GM21723 (cell line): ENCODE results near the gene PRKRA.
"Not testable (repeated sequence)": the region's sequence is repeated elsewhere in the genome, so short reads cannot be mapped to it uniquely, and the experiment has no call there.

ENCODE experiments used
- ATAC-seq: cut with Tn5 transposase; IDR thresholded peaks from one replicate; pipeline ENCODE4 v1.9.1; 2021; ENCODE audit warnings: mild to moderate bottlenecking, moderate library complexity; ENCODE audit not compliant: unreplicated experiment

Gene PRKRA

DNA sequence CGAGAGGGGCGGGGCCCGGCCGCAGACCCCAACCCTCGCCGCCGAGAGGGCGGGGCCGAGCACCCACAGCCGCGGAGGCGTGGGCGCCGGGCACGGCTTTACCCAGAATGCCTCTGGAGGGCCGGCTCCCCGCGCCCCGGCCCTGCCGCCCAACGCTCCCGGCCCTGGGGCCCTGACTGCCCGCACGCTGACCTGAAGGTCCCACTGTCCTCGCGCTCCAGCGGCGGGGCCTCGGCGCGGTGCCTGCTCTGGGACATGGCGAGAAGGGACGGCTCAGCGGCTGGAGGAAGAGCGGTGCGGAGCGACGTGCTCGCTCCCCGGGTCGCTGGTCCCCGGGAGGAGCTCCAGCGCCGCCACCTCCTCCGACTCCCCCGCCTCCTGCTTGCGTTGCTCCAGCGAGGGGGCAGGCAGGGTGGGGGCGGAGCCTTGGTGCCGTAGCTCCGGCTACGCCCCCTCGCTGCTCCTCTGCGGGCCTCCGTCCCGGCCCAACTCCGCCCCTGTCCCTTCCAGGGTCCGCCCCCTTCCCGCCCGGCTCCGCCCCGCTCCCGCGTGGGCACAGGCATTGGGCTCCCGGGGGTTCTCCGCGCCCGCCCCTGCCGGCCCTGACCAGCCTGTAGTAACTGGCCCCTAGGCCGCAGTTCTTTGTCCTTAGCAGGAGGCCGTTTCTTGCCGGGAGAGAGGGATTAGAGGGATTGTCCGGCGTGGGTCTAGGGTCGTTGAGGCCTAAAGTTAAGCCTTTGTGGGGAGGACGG is at the start of gene PRKRA, which contains the start of gene PJVK:
Gene PRKRA (minus strand): TSS at position 402 of the 752 bp plus-strand sequence. CDS start 145 bp downstream, at position 257.
Gene PJVK (plus strand): TSS at position 605 of the 752 bp plus-strand sequence. CDS start 2,032 bp downstream, outside the sequence.
- ATAC-seq, result peak; percentile 84

DNA sequence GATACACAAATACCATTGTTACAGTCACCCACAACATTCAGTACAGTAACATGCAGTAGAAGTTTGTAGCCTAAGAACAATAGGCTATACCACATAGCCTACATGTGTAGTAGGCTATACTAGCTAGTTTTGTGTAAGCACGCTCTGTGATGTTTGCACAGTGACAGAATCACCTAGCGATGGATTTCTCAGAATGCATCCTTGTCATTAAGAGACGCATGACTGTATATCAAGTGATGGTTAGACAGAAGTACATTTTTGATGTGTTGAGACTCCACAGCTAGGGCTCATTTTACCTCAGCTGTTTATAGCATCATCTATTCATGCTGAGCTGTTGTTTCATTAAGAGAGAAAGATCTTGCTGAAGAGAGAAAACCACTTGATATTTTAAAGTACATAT is 48.7 kb upstream of the PRKRA start:
- no peak for ATAC-seq

DNA sequence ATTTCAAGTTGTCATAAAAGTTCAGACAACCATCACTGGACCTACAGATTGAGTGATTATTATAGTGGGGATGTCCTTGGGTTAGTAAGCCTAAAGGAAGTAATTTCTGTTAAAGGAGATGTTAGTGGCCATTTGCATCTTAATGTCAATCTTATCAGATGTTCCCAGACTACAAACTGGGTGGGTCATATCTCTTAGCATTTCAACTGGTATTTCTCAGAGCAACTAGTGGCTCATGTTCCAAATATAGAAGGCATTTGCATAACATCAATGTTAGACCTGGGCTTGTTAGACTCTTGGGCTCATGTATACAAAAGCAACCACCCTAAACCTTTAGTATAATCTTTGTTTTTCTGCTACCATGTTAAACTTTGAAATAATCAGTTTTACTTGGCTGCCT is 47.2 kb upstream of the PRKRA start:
- ATAC-seq, result no peak

DNA sequence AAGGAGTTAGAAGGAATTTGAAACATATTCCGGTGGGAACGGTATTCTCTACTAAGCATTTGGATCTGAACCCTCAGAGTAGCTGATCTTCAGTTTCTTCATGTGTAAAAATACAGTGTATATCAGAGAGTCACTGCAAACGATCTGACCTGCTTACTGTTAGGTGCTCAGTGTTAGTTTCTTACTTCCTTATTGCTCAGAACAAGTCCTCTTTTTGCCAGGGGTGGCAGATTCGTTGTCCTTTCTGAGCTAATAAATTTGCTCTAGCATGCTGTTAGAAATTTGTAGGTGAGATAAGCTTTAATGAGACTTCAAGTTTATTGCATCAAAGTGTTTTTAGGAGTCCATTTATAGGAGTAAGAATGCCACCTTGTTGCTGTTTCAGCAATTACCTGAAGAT is 45.1 kb upstream of the PRKRA start:
- ATAC-seq, result no peak

DNA sequence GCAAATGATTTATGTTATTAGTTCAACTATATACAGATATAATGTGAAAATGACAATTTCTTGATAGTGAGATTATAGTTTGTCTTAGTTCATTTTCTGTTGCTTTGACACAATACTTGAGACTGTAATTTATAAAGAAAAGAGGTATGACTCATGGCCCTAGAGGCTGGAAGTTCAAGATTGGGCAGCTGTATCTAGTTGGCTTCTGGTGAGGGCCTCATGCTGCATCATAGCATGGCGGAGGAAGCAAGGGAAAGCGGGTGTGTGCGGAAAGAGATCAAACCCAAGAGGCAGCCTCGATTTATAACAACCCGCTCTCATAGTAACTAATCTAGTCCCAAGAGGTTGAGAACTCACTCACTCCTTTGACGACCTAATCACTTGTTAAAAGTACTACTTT is 40.6 kb upstream of the PRKRA start:
- ATAC-seq, result no peak

DNA sequence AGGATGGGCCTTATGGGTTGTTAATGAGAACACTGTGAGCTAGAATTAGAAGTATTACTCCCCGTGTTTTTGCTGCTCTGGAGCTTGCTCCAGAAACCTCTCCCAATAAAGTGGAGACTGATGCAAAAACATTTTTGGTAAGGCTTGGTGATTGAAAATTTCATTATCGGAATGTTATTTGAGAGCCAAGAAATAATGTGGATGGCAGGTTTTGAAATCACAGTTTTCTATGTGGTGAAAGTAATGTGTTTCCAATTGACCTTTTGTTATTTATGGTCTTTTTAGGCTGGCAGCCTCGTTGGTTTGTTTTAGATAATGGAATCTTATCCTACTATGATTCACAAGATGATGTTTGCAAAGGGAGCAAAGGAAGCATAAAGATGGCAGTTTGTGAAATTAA is 34.4 kb upstream of the PRKRA start:
- no peak for ATAC-seq

DNA sequence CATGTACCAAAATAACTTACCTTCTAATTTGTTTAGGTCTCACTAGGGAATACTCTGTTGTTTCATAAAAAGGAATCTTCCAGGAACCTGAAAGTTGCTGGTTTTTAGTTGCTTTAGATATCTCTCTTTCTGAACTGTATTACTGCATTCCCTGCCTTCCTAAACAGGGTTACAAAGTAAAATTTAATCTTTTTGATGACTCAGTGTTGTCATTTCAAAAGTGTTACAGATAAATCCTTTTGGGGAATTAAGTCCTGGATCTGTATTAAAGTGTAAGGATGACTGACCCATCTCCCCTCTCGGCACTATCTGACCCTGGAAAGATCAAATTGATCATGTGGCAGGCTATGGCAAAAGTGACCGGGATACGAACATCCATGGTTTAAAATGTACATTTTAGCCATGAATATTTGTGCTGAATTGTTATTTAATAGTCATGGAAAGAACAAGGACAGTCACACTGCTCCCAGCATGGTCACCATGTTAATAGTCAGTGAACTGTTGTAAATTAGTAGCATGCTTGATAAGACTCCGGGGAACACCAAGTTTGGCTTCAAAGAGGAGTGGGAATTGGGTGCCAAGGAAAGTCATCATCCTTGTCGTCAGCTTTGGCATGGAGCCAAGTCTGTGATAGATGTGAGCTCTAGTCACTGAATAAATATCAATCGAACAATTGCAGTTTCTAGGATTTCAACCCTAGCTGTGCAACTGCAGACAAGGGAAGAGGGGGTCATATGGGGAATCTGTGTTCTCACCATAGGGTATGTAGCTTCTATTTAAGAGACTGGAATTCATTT is 33.5 kb upstream of the PRKRA start:
- ATAC-seq, result no peak

DNA sequence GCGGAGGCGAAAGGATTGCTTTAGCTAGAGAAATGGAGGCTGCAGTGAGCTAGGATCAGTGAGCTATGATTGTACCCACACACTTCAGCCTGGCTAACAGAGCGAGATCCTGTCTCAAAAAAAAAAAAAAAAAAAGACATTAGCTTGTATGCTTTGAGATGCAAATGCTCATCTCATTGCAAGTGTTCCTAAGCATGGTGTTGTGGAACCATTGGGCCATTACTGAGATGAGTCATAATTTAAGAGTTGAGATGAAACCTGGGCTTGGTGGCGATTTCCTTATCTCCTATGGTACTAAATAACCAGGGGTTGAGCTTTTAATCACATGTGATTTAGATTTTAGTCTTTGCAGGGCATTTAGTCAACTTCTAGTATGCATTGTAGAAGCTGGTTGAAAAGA is 31.5 kb upstream of the PRKRA start:
- ATAC-seq, result peak; percentile 14

DNA sequence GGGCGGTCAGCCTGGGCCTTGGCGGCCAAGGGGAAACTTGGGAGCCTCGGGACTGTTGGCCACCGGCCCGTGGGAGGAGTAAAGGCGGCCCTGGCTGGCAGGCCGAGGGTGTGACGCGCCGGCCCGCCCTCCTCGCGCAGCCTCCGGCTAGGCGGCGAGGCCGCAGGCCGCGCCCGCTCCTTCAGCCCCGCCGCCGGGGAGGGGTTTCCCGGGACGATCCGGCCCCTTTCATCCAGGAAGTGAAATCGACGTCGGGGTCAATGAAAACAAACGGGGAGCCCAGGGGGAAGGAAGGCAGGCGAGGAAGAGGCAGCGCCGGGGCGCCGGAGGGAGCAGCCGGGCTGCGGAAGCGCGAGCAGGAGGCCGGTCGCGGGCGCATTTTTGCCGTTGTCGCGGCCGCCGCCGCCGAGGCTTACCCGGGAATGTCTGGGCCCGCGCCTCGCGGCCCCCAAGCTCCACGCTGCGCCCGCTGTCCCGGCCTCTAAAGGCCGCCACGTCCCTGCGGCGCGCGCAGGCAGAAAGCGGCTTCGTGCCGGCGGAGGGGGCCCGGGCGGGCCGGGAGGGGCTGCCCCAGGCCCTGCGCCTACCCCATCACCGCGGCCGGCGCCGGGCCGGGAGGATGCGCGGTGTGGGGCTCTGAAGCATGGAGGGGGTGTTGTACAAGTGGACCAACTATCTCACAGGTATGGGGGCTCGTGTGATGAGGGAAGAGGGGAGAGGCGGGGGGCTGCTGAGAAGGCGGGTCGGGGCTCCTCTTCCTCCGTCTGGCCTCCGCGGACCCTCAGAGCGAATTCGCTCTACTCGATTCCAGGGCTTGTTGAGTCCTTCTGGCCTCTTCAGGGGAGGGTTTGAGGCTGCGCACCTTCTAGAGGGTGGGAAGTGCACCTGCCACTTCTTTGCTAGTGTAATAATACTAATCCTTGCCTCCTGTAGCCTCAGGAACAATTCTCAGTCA is 29.5 kb upstream of the PRKRA start, which contains the start of gene PLEKHA3:
Gene PLEKHA3 (plus strand): TSS at position 231 of the 955 bp plus-strand sequence. CDS start 413 bp downstream, at position 644.
- peak; percentile 73 for ATAC-seq

DNA sequence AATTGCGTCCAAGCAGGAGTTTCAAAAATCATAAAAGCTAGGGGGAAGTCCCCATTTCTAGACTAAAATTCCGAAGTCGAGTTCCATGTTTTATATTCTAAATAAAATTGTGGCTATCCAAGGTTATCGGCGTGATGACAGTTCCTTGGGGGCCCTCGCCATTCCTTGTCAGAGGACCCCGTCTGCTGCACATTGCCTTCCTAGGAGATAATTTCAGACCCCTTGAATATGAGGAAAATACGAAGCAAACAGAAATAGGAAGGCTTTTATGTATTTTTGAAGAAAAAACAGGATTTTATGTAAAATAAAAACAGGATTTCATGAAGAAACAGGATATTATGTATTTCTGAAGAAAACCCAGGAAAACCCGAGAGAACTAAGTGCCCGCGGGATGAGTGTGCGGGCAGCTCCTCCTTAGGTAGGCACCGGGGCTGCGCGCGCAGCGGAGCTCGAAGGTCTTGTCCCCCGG is 28.8 kb upstream of the PRKRA start:
- ATAC-seq, result no peak

DNA sequence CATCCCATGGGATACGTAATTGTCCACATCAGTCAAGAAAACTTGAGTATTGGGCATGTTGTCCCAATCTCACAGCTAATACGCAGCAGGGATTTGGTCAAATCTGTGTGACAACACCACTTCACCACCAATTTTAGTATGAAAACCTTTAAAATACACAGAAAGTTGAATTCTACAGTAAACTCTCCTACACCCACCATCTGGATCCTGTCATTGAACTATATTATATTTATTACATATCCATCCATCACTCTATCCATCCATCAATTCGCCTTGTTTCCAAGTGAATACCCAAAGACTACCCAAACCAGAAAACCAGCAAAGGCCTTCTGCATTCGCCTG is 28.3 kb upstream of the PRKRA start:
- no peak for ATAC-seq

DNA sequence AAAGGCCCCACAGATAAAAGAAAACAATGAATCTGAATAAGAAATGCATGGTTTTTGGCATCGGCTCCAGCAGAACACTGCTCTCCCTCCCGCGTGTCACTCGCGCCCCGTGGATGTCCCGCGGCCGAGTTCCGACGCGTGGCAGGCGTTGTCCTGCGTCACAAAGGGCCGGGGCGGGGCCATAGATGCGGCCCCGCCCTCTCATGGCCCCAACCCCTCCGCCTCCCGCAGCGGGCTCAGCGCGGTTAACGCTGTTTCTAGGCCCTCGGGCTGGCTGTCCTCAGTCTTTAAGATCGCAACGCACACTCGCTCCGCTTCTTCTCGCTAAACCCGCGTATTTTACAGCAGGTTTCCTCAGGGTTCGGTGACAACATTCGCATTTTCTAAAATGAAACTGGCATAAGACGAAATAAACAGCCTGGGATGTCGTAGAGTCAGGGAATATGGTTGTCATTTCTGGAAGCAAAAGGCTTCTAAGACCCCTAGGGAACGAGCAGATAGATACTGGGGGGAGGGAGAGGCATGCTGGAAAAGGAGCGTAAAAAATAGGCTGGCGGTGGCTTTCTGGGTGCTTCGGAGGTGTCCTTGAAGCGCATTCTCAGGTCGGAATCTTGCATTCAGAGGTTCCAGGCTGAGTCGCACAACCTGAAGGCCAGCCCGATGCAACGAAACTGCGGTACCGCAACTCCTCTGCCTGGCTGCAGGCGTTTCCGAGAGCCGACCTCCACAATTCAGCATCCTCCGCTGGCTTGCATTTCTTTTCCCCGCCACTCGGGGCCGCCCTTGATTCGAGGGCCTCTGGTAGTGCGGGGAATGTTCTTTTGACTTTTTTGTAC is 27.7 kb upstream of the PRKRA start, which contains the start of gene FKBP7:
Gene FKBP7 (minus strand): TSS at position 162 of the 836 bp plus-strand sequence. CDS start 101 bp downstream, at position 61.
- ATAC-seq, result peak; percentile 56

DNA sequence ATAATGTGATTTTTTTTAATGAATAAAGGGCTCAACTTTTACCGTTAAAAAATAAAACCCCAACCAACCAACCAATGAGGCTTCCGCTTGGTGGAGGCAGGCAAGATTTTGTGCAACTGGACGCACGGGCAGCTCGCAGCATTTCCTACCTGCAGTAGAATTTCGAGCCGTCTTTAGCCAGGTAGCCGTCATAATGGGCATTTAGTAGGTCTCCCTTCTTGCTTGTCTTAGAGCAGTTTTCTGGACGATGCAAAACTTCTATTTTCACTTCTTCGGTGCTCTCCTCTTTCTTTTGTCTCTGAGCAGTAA is 27.1 kb upstream of the PRKRA start:
- no peak for ATAC-seq

DNA sequence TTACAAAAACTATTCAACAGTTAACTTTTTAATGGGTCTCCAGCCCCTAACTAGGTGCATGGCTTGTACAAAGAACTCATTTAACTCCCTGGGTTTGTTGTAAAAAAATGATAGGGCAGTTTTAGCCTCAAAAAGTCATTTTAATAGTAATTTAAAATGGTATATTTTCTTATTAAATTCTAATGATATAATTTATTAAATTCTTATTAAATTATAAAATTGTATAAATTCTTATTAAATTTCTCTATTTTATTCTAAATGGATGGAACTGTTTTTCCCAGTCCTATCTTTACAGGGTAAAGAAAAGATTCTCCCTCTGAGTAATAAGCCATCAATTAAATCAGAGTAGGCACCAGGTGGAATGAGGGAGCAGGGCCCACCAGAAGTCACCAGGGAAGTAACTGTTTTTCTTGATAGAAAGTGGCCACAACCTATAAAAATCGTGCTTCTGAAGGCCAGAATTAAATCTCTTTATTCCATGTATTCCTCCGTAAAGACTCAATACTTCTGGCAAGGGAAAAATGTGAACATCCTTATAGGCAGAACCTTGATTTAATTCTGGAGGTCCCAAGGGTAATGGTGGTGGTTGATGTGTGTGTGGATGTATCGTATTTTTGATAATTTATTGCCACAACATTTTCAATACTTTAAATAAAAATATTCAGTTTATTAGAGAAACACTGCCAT is 26.6 kb upstream of the PRKRA start:
- no peak for ATAC-seq

DNA sequence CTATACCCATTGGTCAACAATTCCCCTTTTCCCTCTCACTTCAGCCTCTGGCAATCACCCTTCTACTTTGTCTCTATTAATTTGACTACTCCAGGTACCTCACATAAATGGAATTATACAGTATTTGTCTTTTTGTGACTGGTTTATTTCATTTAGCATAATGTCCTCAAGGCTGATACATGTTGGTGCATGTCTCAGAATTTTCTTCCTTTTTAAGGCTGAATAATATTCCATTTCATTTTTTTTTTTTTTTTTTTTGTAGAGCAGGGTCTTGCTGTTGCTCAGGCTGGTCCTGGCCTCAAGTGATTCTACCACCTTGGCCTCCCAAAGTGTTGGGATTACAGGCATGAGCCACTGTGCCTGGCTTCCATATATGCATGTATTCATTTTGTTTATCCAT is 25.5 kb upstream of the PRKRA start:
- no peak for ATAC-seq

DNA sequence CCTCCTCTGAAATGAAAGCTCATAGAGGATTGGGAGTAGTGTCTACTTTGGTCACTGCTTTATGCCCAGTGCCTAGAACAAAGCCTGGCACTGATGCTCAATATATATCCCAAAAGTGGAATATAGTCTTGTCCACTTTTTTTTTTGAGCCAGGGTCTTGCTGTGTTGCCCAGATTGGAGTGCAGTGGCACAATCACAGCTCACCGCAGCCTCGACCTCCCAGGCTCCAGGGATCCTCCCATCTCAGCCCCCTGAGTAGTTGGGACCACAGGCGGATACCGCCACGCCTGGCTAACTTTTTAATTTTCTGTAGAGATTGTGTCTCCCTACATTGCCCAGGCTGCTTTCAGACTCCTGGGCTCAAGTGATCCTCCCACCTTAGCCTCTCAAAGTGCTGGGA is 23.6 kb upstream of the PRKRA start:
- no peak for ATAC-seq

DNA sequence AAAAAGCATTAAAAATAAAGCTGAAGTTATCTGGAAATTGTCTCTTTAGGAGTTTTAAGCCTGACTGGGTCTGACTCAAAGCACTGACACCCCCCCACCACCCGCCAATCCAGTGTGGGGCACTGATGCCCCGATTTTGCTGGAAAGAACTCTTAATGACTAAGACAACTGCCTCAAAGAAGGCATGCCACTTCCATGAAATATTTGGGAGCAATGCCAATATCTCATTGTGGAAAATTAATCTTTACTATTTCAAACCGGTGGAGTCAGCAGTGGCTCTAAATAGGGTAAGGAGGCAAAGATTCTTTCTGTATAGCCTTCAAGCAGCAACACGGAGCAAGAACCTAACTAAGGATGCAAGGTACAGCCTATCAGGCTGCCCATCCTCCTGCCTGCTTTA is 23.0 kb upstream of the PRKRA start:
- ATAC-seq, result no peak

DNA sequence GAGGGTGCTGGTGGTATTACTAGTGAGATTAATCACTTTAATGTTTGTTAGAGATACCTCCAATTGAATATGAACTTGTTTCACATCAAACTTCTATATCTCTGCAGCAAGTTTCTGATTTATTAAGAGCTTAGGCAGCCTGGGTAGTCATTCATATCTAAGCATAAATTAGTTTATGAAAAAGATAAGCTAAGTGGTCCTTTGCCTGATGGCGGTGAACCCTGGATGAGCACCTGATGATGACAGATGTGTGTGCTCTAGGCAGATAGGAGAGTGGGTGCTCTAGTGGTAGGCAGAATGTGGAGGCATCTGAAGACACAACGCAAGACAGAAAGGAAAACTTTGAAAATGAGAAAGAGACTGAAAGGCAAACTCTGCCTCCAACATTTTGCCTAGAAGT is 22.4 kb upstream of the PRKRA start:
- ATAC-seq, result no peak

DNA sequence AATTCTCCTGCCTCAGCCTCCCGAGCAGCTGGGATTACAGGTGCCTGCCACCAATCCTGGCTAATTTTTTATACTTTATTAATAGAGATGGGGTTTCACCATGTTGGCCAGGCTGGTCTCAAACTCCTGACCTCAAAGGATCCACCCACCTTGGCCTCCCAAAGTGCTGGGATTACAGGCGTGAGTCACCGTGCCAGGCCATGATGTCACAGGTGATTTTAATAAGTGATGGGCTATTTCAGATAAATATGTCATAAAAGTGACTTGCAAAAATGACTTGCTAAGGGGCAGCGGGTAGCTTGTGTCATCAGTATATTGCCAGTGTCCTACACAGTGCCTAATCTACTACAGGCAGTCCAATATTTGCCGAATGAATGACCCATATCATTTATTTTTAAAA is 20.3 kb upstream of the PRKRA start:
- not testable (repeated sequence) for ATAC-seq
